ENCODE results near the gene TSFM.

The TSFM gene

GRCh38 chr12:57838594-57839302 lies 56.2 kb downstream of the TSFM start:
- DNase-seq = peak; percentile 52

- DNase-seq = no peak
These were observed 57.4 kb downstream of the TSFM start for GRCh38 chr12:57839996-57840395.

- DNase-seq = no peak
These were observed 58.1 kb downstream of the TSFM start for GRCh38 chr12:57840726-57841125.

DNA sequence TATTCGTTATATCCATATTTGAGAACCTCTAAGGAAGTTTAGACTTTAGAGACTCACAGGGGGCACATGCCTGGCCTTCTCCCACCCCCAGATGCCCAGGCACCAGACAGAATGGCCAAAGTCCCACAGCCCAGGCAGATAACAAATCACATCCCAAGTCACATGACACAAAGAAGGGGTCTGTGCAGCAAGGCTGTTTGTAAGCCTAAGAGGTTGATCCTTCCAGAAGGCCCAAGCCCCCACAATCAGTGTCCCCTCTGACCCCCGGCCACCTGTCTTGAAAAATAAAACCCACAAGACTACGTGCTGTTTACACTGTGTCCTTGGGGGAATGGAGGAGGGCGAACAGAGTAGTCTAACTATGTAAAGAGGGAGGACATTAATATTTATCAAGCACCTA lies 58.9 kb downstream of the TSFM start:
- DNase-seq = no peak

- peak; percentile 35 for DNase-seq
These were observed 60.0 kb downstream of the TSFM start for GRCh38 chr12:57842342-57843294.

DNA sequence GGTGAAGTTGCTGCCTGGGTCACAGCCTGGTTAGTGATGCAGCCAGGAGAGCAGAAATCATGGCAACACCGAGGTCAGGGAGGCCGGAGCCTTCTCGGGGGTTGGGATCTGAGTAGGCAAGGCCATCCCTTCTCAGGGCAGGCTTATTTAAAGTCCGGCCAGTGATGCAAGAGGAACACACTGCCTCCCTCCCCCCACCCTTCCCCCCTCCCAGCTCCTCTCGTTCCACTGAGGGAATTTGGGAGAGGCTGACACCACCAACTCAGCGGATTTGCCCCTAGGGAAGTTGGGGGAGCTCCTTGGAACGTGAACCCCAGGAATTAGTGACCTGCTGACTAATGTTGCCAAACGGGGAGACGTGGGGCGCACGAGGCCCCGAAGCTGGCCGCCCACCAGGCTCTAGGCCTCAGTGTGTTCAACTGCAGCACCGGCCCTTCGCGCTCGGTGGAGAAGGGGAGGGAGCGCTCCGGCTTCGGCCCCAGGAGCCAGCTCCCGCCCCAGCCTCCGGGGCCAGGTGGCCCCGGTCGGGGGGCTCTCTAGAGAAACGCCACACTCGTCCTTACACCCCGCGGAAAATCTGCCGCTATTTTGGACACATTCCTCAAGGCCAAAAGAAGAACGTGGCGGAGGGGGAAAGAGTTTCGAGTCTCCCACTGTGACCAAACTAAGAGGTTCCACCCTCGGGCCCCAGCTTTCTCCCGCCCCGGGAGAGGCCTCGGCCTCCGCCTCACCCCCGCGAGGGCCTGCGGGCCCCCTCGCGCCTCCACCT lies 62.3 kb downstream of the TSFM start:
- DNase-seq = no peak

DNA sequence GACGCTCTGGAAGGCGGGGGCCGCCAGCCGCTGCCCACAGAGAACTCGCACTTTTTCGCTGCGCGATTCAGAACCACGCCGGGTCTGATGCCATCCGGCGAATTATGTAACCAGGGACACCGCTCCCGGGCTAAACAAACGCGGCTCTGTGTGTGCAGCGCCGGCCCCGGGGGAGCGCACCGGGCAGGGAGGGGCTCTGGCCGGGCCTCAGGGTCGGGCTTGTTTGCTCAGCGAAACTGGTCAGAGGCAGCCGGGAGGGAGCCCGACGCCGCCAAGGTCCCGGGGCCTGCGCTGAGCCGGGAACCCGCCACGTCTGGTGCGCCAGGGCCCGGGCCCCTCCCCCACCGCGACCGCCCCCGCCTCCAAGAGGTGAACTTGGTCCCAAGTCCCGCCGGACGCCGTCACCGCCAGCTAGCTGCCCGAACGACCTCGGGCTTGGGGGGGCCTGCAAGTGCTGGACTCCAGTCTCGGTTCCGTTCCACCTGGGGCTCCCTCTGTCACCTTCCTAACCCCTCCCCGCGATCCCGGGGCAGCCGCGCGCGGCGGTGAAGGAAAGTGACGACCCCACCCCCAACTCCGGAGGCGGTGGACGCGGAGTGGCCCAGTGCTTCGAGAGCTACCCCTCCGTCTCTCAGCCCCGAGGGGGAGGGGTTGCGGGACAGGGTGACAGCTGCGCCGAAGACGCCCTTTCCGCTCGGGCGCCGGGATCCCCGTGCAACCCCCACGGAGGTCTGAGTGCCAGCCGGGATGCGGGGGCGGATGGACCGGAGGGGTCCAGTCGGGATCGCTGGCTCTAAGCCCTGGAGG lies 63.1 kb downstream of the TSFM start:
- peak; percentile 62 for DNase-seq

GRCh38 chr12:57846285-57846576 lies 63.6 kb downstream of the TSFM start:
- no peak for DNase-seq

DNA sequence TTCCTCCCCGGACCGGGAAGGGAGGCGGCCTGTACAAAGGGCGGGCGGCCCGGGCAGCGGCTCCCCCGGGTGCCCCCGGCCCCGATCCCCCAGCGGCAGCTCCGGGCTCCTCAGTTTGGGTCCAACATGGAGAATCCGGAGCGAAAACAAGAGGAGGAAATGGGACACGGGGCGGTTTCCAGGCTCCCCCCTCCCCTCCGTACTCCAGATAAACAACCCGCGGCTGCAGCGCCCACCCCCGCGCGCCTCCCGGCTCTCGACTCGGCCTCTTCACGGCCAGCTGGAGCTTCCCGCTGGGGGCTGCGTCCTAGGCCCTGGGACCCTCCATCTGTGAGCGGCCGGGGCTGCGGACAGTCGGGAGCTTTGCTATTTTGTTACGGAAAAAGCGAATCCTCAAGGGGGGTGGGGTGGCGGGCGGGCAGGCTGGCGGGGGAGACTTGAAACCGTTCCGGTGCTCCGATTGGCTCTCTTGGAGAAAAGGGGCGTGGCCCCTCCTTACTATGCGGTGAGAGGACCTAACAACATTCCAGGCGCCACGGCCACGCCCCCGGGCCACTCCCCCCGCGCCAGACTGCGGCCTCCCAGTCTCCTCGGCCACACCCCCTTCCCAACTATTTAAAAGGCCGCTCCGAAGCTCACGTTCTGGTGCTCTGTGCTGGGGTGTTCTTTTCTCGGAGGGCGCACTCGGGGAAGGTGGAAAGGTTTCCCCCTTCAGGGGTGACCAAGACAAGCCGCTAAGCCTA lies 64.2 kb downstream of the TSFM start, which contains the start of gene CTDSP2:
Gene CTDSP2, minus strand, starts transcription at position 153 of the 743 bp plus-strand sequence. CDS start 294 bp downstream, outside the sequence.
- peak; percentile 92 for DNase-seq

All from CD4-positive, alpha-beta T cell treated with Interleukin-10 for 1 hour (primary cell).